RWPE2 (cell line): ENCODE data around the gene GOLGA5.
"Not testable (repeated sequence)": the region's sequence is repeated elsewhere in the genome, so short reads cannot be mapped to it uniquely, and the experiment has no call there.

Experiments
- ATAC-seq: fragments of 200-7000 bp; cut with Tn5 transposase; 3 replicates; pipeline ENCODE4 v1.9.1; 2021; ENCODE audit warnings: low read depth
- DNase-seq: peaks from one replicate; pipeline ENCODE4 v3.0.0-alpha.2; 2020; ENCODE audit warnings: low spot score
- H3K27ac ChIP-seq: fragments of 450-650 bp; 2 replicates; pipeline ENCODE4 v1.5.1; 2017; ENCODE audit warnings: mild to moderate bottlenecking; ENCODE audit not compliant: poor library complexity, severe bottlenecking
- H3K27me3 ChIP-seq: fragments of 250-450 bp; sonication (Bioruptor Pico); 2 replicates; pipeline ENCODE4 v1.5.1; 2021; ENCODE audit warnings: mild to moderate bottlenecking, moderate library complexity; ENCODE audit not compliant: insufficient read depth, poor library complexity, severe bottlenecking
- H3K36me3 ChIP-seq: fragments of 250-450 bp; sonication (Bioruptor Pico); 2 replicates; pipeline ENCODE4 v1.5.1; 2020; ENCODE audit warnings: low read depth, mild to moderate bottlenecking, moderate library complexity
- H3K4me1 ChIP-seq: fragments of 250-450 bp; sonication (Bioruptor Pico); 2 replicates; pipeline ENCODE4 v1.5.1; 2021; ENCODE audit warnings: mild to moderate bottlenecking, moderate library complexity; ENCODE audit not compliant: insufficient read depth, poor library complexity, severe bottlenecking
- H3K4me3 ChIP-seq: fragments of 250-450 bp; sonication (Bioruptor Pico); 2 replicates; pipeline ENCODE4 v1.5.1; 2021; ENCODE audit warnings: mild to moderate bottlenecking, moderate library complexity; ENCODE audit not compliant: severe bottlenecking
- H3K9me3 ChIP-seq: fragments of 250-450 bp; sonication (Bioruptor Pico); 2 replicates; pipeline ENCODE4 v1.5.1; 2021; ENCODE audit warnings: mild to moderate bottlenecking, moderate library complexity; ENCODE audit not compliant: severe bottlenecking
- TF ChIP-seq, protein P1 (sequence below): fragments of 450-650 bp; IDR thresholded peaks from one replicate; pipeline ENCODE4 v1.5.1; 2017; ENCODE audit warnings: mild to moderate bottlenecking, moderate library complexity; ENCODE audit not compliant: poor library complexity, severe bottlenecking

GOLGA5 gene

DNA sequence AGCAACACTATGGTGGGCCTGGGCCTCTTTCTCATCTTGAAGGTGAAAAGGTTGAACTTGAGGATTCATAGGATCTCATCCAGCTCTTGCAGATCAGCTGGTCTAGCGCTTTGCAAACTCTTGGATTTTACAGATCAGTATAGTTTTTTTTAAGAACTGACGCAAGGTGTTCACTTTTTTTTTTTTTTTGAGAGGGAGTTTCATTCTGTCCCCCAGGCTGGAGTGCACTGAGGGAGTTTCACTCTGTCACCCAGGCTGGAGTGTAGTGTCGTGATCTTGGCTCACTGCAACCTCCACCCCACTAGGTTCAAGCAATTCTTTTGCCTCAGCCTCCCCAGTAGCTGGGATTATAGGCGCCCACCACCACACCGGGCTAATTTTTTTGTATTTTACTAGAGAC lies 25.3 kb upstream of the GOLGA5 start:
- no peak overlapping the region for H3K27ac ChIP-seq
- no peaks in the 10 kb centered on the region for H3K9me3 ChIP-seq
- no peaks in the 10 kb centered on the region for H3K27me3 ChIP-seq
- no peak overlapping the region for H3K4me3 ChIP-seq
- H3K36me3 ChIP-seq, result no peaks in the 10 kb centered on the region
- H3K4me1 ChIP-seq, result no peaks in the 10 kb centered on the region
- TF ChIP-seq, protein P1, sequence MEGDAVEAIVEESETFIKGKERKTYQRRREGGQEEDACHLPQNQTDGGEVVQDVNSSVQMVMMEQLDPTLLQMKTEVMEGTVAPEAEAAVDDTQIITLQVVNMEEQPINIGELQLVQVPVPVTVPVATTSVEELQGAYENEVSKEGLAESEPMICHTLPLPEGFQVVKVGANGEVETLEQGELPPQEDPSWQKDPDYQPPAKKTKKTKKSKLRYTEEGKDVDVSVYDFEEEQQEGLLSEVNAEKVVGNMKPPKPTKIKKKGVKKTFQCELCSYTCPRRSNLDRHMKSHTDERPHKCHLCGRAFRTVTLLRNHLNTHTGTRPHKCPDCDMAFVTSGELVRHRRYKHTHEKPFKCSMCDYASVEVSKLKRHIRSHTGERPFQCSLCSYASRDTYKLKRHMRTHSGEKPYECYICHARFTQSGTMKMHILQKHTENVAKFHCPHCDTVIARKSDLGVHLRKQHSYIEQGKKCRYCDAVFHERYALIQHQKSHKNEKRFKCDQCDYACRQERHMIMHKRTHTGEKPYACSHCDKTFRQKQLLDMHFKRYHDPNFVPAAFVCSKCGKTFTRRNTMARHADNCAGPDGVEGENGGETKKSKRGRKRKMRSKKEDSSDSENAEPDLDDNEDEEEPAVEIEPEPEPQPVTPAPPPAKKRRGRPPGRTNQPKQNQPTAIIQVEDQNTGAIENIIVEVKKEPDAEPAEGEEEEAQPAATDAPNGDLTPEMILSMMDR, result no peak
- DNase-seq (no peak), ATAC-seq (no peak)

DNA sequence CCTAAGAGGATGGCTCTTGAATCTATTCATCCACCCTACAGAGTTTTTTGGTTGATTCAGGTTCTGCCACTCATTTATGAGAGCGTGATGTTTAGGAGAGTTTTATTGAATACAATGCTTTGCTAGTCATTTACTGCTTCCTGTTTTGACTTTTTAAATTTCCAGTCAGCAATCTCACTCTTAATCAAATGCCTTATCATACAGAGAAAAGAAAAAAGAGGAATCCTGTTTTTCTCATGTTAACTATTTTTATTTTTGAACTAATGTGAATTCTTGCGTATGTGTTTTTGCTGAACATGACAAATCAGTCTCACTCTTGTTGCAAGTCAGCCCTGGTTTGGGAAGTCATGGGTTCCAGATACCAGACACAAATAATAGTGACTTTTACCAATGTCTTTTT lies 23.6 kb upstream of the GOLGA5 start:
- no peaks in the 10 kb centered on the region for H3K9me3 ChIP-seq
- ATAC-seq, result no peak
- DNase-seq, result no peak

DNA sequence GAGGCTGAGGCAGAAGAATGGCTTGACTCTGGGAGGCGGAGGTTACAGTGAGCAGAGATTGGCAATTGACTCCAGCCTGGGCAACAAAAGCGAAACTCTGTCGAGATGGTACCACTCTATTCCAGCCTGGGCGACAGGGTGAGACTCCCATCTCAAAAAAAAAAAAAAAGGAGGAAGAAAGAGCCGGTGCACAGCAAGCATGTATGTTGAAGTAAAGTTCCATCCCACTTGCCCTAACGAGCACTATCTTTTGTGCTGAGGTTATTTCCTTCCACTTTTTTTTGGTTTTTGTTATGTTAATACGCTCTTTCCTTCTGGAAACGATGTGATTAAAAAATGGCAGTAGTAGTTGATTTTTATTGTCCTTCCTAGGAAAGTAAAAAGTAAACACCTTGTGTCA lies 19.5 kb upstream of the GOLGA5 start:
- H3K36me3 ChIP-seq, result no peaks in the 10 kb centered on the region
- H3K27me3 ChIP-seq, result no peaks in the 10 kb centered on the region
- H3K4me3 ChIP-seq, result no peak overlapping the region
- H3K27ac ChIP-seq, result no peak overlapping the region
- no peaks in the 10 kb centered on the region for H3K4me1 ChIP-seq
- no peak for DNase-seq
- ATAC-seq, result no peak
- TF ChIP-seq, protein P1, result no peak
- H3K9me3 ChIP-seq, result no peaks in the 10 kb centered on the region

More for the DNA sequence above, 23.6 kb upstream of the GOLGA5 start:
- TF ChIP-seq, protein P1, result no peak
- H3K27ac ChIP-seq, result no peak overlapping the region
- H3K4me1 ChIP-seq, result no peaks in the 10 kb centered on the region
- no peaks in the 10 kb centered on the region for H3K36me3 ChIP-seq
- no peaks in the 10 kb centered on the region for H3K27me3 ChIP-seq
- no peak overlapping the region for H3K4me3 ChIP-seq

DNA sequence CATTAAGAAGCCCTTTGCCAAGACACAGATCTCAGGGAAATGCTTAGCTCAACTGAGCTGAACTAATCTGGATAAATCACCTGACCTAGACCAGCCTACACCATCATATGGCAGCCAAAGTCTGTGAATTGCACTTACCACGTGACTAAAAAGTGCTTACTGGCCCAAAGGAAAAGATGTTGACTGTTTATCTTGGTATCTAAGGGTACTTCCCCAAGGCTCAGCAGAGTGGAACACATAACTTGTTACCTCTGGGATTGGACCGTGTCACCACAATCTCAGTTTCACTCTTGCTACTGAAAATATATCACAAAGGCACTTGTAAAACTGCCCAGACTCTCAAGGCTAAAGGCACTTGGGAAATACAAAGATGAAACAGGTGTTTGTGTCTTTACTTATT lies 18.8 kb upstream of the GOLGA5 start:
- DNase-seq, H3K36me3 ChIP-seq, H3K27me3 ChIP-seq, H3K9me3 ChIP-seq, H3K27ac ChIP-seq, ATAC-seq, H3K4me1 ChIP-seq, H3K4me3 ChIP-seq: not testable (repeated sequence)

DNA sequence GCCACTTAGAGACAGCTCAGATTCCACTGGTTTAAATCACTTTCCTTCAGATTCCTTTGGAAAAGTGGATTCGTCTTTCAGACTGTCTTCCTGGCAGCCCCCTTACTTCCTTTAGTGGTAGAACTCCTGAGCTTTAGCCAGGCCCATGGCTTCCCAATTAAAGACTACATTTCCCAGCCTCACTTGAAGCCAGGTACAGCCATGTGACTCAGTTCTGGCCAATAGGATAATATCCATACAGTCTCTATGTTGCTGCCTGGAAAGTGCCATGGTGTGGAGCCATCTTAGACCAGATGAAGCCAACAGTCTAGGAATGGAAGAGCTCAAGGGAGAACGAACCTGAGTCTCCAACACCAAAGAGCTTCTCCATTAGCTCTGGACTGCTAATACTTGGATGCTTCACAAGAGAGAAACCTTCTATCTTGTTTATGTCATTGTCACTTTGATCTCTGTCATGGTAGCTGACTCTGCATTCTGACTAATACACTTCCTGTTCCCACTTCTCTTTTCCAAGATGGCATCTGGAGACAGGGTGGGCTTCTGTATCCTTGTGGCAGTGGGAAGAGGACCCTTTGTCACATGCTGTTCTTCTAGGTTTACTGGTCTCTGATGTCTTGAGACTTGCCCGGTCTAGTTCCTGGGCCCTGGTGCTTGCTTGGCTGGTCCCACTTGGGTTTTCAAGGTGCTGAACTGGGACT lies 15.1 kb upstream of the GOLGA5 start:
- peak; percentile 55; the same call in 2 of the 3 replicates for ATAC-seq
- not testable (repeated sequence) for H3K4me3 ChIP-seq, H3K36me3 ChIP-seq, H3K27me3 ChIP-seq, DNase-seq, H3K4me1 ChIP-seq, H3K9me3 ChIP-seq, H3K27ac ChIP-seq
